ENCODE data around the gene SETD9. TPM values are rescaled to one million over a fixed set of nuclear protein-coding genes. Genes with fewer than 3 reads are reported as not detected.

Gene SETD9
- 10 to 100 TPM in 1 of 6 donors, 1 to 10 TPM in 5; 1.6 to 10.2 (median 7.3) TPM for polyA plus RNA-seq (ENCODE audit: low read depth in 6 of 6)

- Mint-ChIP-seq H3K4me3 (peak within 1 kb of the TSS; percentile 88 to 99 (median 97)), H3K27ac (peak within 1 kb of the TSS; percentile 92 to 98 (median 96)), H3K9me3 (peaks cover 0 to 6% (median 3%) of the 10 kb centered on the region in 7 donors), H3K36me3 (peaks cover 0 to 4% of the 10 kb centered on the region in 2 donors), H3K27me3 (no peaks in the 10 kb centered on the region), H3K4me1 (peaks cover 18 to 23% (median 20%) of the 10 kb centered on the region in 3 donors)
- peak; percentile 86 for DNase-seq
- ATAC-seq (ENCODE audit: low read depth in 2 of 2) = peak; percentile 81 to 82
Measured at GRCh38 chr5:56909294-56910209, at the start of gene SETD9. Gene SETD9 (plus strand): TSS chr5:56909596. CDS start chr5:56909646, 50 bp downstream.

- DNase-seq (no peak), ATAC-seq (ENCODE audit: low read depth in 2 of 2) (no peak)
- peaks cover 9 to 17% (median 9%) of the 10 kb centered on the region in 3 donors for H3K4me1 Mint-ChIP-seq
- H3K9me3 Mint-ChIP-seq = no peaks in the 10 kb centered on the region
- H3K4me3 Mint-ChIP-seq = no peak overlapping the region
- H3K36me3 Mint-ChIP-seq = peaks cover 8 to 25% of the 10 kb centered on the region in 2 donors
- no peaks in the 10 kb centered on the region for H3K27me3 Mint-ChIP-seq
- peak overlapping the region in 2 of 6 donors; percentile 51 to 67 for H3K27ac Mint-ChIP-seq
Measured at GRCh38 chr5:56861893-56862485, 47.4 kb upstream of the SETD9 start.

GRCh38 chr5:56862909-56863308 lies 46.5 kb upstream of the SETD9 start:
- Mint-ChIP-seq H3K4me3 (no peak overlapping the region), H3K4me1 (peaks cover 7 to 16% (median 9%) of the 10 kb centered on the region in 3 donors), H3K36me3 (peaks cover 8 to 25% of the 10 kb centered on the region in 2 donors), H3K9me3 (no peaks in the 10 kb centered on the region), H3K27ac (peak overlapping the region in 2 of 6 donors; percentile 34 to 56), H3K27me3 (no peaks in the 10 kb centered on the region)
- DNase-seq (no peak), ATAC-seq (ENCODE audit: low read depth in 2 of 2) (peak; percentile 54 to 65)

GRCh38 chr5:56871777-56872176 lies 37.6 kb upstream of the SETD9 start:
- Mint-ChIP-seq H3K27ac (peak overlapping the region; percentile 3 to 86 (median 73)), H3K36me3 (peaks cover 29 to 41% of the 10 kb centered on the region in 2 donors), H3K27me3 (no peaks in the 10 kb centered on the region), H3K9me3 (no peaks in the 10 kb centered on the region), H3K4me3 (peak overlapping the region in 5 of 8 donors; percentile 20 to 68 (median 51)), H3K4me1 (peaks cover 40 to 64% (median 49%) of the 10 kb centered on the region in 3 donors)
- ATAC-seq (ENCODE audit: low read depth in 2 of 2) = peak; percentile 90 to 93
- DNase-seq = peak; percentile 16

GRCh38 chr5:56873056-56873455 lies 36.3 kb upstream of the SETD9 start:
- Mint-ChIP-seq H3K27me3 (no peaks in the 10 kb centered on the region), H3K27ac (peak overlapping the region in 5 of 6 donors; percentile 13 to 89 (median 71)), H3K9me3 (no peaks in the 10 kb centered on the region), H3K4me3 (peak overlapping the region in 3 of 8 donors; percentile 10 to 78 (median 55)), H3K4me1 (peaks cover 46 to 64% (median 57%) of the 10 kb centered on the region in 3 donors), H3K36me3 (peaks cover 31 to 50% of the 10 kb centered on the region in 2 donors)
- no peak for ATAC-seq (ENCODE audit: low read depth in 2 of 2)
- DNase-seq = no peak

- DNase-seq = no peak
- Mint-ChIP-seq H3K4me3 (no peak overlapping the region), H3K27ac (peak overlapping the region in 4 of 6 donors; percentile 32 to 85 (median 82)), H3K36me3 (peaks cover 29 to 50% of the 10 kb centered on the region in 2 donors), H3K4me1 (peaks cover 36 to 53% (median 41%) of the 10 kb centered on the region in 3 donors), H3K9me3 (no peaks in the 10 kb centered on the region), H3K27me3 (no peaks in the 10 kb centered on the region)
- ATAC-seq (ENCODE audit: low read depth in 2 of 2) = no peak
Measured at GRCh38 chr5:56876327-56876726, 33.1 kb upstream of the SETD9 start.

- peak overlapping the region in 3 of 6 donors; percentile 47 to 69 (median 56) for H3K27ac Mint-ChIP-seq
- H3K9me3 Mint-ChIP-seq = no peaks in the 10 kb centered on the region
- ATAC-seq (ENCODE audit: low read depth in 2 of 2) = no peak
- H3K27me3 Mint-ChIP-seq = no peaks in the 10 kb centered on the region
- peaks cover 25 to 28% of the 10 kb centered on the region in 2 donors for H3K36me3 Mint-ChIP-seq
- DNase-seq = no peak
- H3K4me3 Mint-ChIP-seq = no peak overlapping the region
- H3K4me1 Mint-ChIP-seq = peaks cover 4 to 24% (median 17%) of the 10 kb centered on the region in 3 donors
Measured at GRCh38 chr5:56881571-56881970, 27.8 kb upstream of the SETD9 start.

- Mint-ChIP-seq H3K36me3 (peaks cover 20 to 28% of the 10 kb centered on the region in 2 donors), H3K9me3 (no peaks in the 10 kb centered on the region), H3K4me1 (peaks cover 3 to 27% (median 12%) of the 10 kb centered on the region in 3 donors), H3K27ac (peak overlapping the region in 4 of 6 donors; percentile 33 to 88 (median 66)), H3K27me3 (no peaks in the 10 kb centered on the region), H3K4me3 (no peak overlapping the region)
- ATAC-seq (ENCODE audit: low read depth in 2 of 2) (peak; percentile 23 to 50), DNase-seq (no peak)
Measured at GRCh38 chr5:56893251-56893951, 16.0 kb upstream of the SETD9 start.

GRCh38 chr5:56896763-56897162 lies 12.6 kb upstream of the SETD9 start:
- DNase-seq (no peak), ATAC-seq (ENCODE audit: low read depth in 2 of 2) (no peak)
- H3K4me3 Mint-ChIP-seq = no peak overlapping the region
- no peaks in the 10 kb centered on the region for H3K27me3 Mint-ChIP-seq
- no peaks in the 10 kb centered on the region for H3K9me3 Mint-ChIP-seq
- H3K27ac Mint-ChIP-seq = peak overlapping the region in 2 of 6 donors; percentile 52 to 95
- H3K36me3 Mint-ChIP-seq = peaks cover 0 to 10% of the 10 kb centered on the region in 2 donors
- peaks cover 0 to 22% (median 12%) of the 10 kb centered on the region in 3 donors for H3K4me1 Mint-ChIP-seq

GRCh38 chr5:56898213-56898612 lies 11.2 kb upstream of the SETD9 start:
- DNase-seq = no peak
- peaks cover 0 to 1% (median 0%) of the 10 kb centered on the region in 3 donors for H3K27me3 Mint-ChIP-seq
- no peaks in the 10 kb centered on the region for H3K9me3 Mint-ChIP-seq
- peak overlapping the region in 1 of 6 donors; percentile 93 for H3K27ac Mint-ChIP-seq
- no peak for ATAC-seq (ENCODE audit: low read depth in 2 of 2)
- H3K4me3 Mint-ChIP-seq = no peak overlapping the region
- H3K36me3 Mint-ChIP-seq = peaks cover 0 to 10% of the 10 kb centered on the region in 2 donors
- H3K4me1 Mint-ChIP-seq = peaks cover 0 to 16% (median 11%) of the 10 kb centered on the region in 3 donors

GRCh38 chr5:56900395-56900794 lies 9.0 kb upstream of the SETD9 start:
- no peak for DNase-seq
- Mint-ChIP-seq H3K27ac (no peak overlapping the region), H3K36me3 (peaks cover 0 to 5% of the 10 kb centered on the region in 2 donors), H3K27me3 (peaks cover 0 to 5% (median 4%) of the 10 kb centered on the region in 3 donors), H3K4me1 (peaks cover 0 to 6% (median 5%) of the 10 kb centered on the region in 3 donors), H3K4me3 (no peak overlapping the region), H3K9me3 (peaks cover 0 to 2% (median 0%) of the 10 kb centered on the region in 7 donors)
- ATAC-seq (ENCODE audit: low read depth in 2 of 2) = no peak

- peaks cover 0 to 5% of the 10 kb centered on the region in 2 donors for H3K36me3 Mint-ChIP-seq
Measured at GRCh38 chr5:56900858-56901578, 8.4 kb upstream of the SETD9 start.

More at GRCh38 chr5:56900858-56901578, 8.4 kb upstream of the SETD9 start:
- DNase-seq (peak; percentile 46), ATAC-seq (ENCODE audit: low read depth in 2 of 2) (peak; percentile 42 to 58)
- Mint-ChIP-seq H3K27me3 (peaks cover 0 to 5% (median 4%) of the 10 kb centered on the region in 3 donors), H3K4me3 (no peak overlapping the region), H3K9me3 (peaks cover 0 to 2% (median 0%) of the 10 kb centered on the region in 7 donors), H3K27ac (no peak overlapping the region), H3K4me1 (peaks cover 0 to 6% (median 3%) of the 10 kb centered on the region in 3 donors)

Data from naive B cell (primary cell).